ENCODE measurements around the gene LY6G6C.

DNA sequence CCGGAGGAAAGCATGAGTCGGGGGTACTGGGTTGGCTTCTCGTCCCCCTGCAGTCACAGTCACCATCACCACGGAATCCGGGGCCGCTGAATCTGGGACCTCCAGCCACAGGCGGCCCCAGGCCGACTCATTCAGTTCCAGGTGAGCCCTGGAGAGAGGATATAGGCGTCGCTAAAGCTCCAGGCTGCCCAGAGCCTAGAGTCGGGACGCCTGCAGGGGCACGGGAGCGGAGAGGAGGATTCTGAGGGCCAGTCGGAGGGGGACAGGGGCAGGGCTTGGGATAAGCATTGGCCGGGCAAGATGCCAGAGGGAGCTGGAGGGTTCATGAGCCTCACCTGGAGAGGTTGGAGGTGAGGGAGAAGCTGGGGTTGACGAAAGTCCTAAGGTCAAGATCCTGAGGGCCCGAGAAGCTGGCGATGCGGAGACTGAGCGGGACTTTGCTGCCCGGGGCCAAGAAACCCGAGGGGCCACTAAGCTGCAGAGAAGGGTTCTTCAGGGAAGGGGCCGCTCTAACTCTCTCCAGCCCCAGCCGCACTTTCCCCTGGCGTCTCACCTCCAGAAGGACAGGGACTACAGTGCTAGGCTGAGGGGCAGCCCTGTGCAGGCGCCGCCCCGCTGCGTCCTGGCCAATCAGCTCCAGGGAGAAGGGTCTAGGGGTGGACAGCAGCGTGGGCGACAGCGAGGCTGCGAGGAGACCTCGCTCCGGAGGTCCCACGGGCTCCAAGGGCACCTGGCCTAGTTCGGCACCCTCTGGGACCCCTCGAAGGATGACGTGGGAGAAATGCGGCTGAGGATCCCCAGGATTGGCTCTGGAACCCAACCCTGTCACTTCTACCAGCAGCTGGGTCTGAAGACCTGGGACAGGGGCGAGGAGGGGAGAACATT is 44.6 kb upstream of the LY6G6C start:
- TF ChIP-seq, protein P1, sequence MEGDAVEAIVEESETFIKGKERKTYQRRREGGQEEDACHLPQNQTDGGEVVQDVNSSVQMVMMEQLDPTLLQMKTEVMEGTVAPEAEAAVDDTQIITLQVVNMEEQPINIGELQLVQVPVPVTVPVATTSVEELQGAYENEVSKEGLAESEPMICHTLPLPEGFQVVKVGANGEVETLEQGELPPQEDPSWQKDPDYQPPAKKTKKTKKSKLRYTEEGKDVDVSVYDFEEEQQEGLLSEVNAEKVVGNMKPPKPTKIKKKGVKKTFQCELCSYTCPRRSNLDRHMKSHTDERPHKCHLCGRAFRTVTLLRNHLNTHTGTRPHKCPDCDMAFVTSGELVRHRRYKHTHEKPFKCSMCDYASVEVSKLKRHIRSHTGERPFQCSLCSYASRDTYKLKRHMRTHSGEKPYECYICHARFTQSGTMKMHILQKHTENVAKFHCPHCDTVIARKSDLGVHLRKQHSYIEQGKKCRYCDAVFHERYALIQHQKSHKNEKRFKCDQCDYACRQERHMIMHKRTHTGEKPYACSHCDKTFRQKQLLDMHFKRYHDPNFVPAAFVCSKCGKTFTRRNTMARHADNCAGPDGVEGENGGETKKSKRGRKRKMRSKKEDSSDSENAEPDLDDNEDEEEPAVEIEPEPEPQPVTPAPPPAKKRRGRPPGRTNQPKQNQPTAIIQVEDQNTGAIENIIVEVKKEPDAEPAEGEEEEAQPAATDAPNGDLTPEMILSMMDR (IDR thresholded peaks at IDR 0.05): no peak
- TF ChIP-seq POLR2A (IDR thresholded peaks at IDR 0.05): peak in 1 of 2 donors; percentile 5
